Progenitor cell of endocrine pancreas (in vitro differentiated cells): ENCODE results near the gene CCR3. TPM values are rescaled to one million over a fixed set of nuclear protein-coding genes. Genes with fewer than 3 reads are reported as not detected.

Experiments
- DNase-seq: peaks from one replicate; pipeline ENCODE4 v3.0.0; 2021; ENCODE audit warnings: low spot score; ENCODE audit not compliant: unreplicated experiment
- H3K27ac Mint-ChIP-seq: 2 replicates; pipeline ENCODE4 v1.8.0; 2021; ENCODE audit warnings: mild to moderate bottlenecking, moderate library complexity, mixed read lengths
- H3K27me3 Mint-ChIP-seq: 2 replicates; pipeline ENCODE4 v1.8.0; 2021; ENCODE audit warnings: mixed read lengths
- H3K36me3 Mint-ChIP-seq: 2 replicates; pipeline ENCODE4 v1.8.0; 2022; ENCODE audit warnings: mixed read lengths; ENCODE audit not compliant: insufficient read depth
- H3K4me1 Mint-ChIP-seq: 2 replicates; pipeline ENCODE4 v1.8.0; 2021; ENCODE audit warnings: low read depth, mixed read lengths
- H3K4me3 Mint-ChIP-seq: 2 replicates; pipeline ENCODE4 v1.8.0; 2021; ENCODE audit warnings: low read depth, mild to moderate bottlenecking, moderate library complexity, mixed read lengths
- H3K9me3 Mint-ChIP-seq: 2 replicates; pipeline ENCODE4 v1.8.0; 2021; ENCODE audit warnings: low read depth, mixed read lengths
- CTCF ChIP-seq: fragments of 200-600 bp; sonication (generic); IDR thresholded peaks from one replicate; pipeline ENCODE4 v1.5.0; 2021; ENCODE audit warnings: antibody characterized with exemption, mild to moderate bottlenecking; ENCODE audit not compliant: unreplicated experiment
- long read RNA-seq: library from polyadenylated mRNA; unstranded; transcript quantifications from one replicate; pipeline ENCODE4 v2.0.0, GENCODE V29; 2020
- total RNA-seq: library from RNA; stranded (reverse); gene quantifications from 2 replicates; pipeline ENCODE4 v1.2.1, GENCODE V29; 2021

Gene CCR3
- total RNA-seq, result not detected in 2 replicates
- long read RNA-seq, result 0 reads

DNA sequence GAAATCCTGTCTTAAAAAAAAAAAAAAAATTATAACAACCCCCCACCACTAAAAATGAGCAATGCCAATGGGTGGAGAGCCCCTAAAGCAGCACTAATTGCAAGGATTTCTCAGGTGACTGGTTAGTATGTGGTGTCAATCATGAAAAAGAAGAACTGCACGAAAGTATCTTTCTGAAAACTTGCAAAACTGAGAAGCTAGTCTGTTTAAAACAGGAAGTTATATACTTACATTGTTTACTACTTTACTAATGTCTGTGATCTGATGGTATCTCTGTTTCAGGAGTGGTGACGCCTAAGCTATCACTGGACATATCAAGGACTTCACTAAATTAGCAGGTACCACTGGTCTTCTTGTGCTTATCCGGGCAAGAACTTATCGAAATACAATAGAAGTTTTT is at the start of gene CCR3:
Gene CCR3, plus strand, starts transcription at position 341 of the 400 bp plus-strand sequence. CDS start 22,699 bp downstream, outside the sequence.
- no peak for TF ChIP-seq CTCF
- H3K4me1 Mint-ChIP-seq, result no peaks in the 10 kb centered on the region
- peaks cover 7% of the 10 kb centered on the region for H3K27me3 Mint-ChIP-seq
- DNase-seq, result no peak
- H3K27ac Mint-ChIP-seq, result no peak within 1 kb of the TSS
- H3K9me3 Mint-ChIP-seq, result no peaks in the 10 kb centered on the region
- no peaks in the 10 kb centered on the region for H3K36me3 Mint-ChIP-seq
- H3K4me3 Mint-ChIP-seq, result no peak within 1 kb of the TSS

GRCh38 chr3:46192939-46193338 is 49.3 kb upstream of the CCR3 start:
- Mint-ChIP-seq H3K4me3 (no peak overlapping the region), H3K27me3 (no peaks in the 10 kb centered on the region), H3K4me1 (no peaks in the 10 kb centered on the region), H3K27ac (no peak overlapping the region), H3K9me3 (peaks cover 19% of the 10 kb centered on the region), H3K36me3 (no peaks in the 10 kb centered on the region)
- no peak for TF ChIP-seq CTCF
- DNase-seq, result no peak

- no peaks in the 10 kb centered on the region for H3K36me3 Mint-ChIP-seq
- H3K4me1 Mint-ChIP-seq, result no peaks in the 10 kb centered on the region
- no peak overlapping the region for H3K4me3 Mint-ChIP-seq
- DNase-seq, result no peak
- peaks cover 21% of the 10 kb centered on the region for H3K9me3 Mint-ChIP-seq
- no peak overlapping the region for H3K27ac Mint-ChIP-seq
- H3K27me3 Mint-ChIP-seq, result no peaks in the 10 kb centered on the region
- TF ChIP-seq CTCF, result no peak
Observed at GRCh38 chr3:46193436-46193835, 48.8 kb upstream of the CCR3 start.

DNA sequence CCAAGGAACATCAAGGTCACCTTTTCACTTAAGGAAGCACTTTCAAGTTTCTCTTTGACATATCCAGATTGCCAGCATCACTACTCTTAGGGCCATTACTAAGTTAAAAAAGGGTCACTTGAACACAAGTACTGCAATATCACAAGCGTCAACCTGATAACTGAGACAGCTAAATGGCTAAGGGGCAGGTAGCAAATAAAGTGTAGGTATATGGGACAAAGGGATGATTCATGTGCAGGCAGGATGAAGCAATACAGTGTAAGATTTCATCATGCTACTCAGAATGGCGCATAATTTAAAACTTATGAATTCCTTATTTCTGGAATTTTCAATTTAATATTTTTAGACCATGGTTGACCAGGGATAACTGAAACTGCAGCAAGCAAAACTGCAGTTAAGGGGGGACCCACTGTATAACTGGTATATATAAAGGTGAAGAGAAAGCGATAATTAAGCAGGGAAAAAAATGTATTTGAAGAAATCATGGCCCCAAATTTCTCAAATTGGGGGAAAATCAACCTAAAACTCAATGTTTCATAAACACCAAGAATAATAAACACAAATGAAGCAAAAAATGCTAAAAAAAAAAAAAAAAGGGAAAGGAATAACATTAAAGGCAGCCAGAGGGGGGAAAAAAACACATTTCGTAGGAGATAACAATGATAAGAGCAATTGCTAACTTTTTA is 47.2 kb upstream of the CCR3 start:
- no peak for DNase-seq
- Mint-ChIP-seq H3K4me1 (no peaks in the 10 kb centered on the region), H3K27me3 (no peaks in the 10 kb centered on the region), H3K4me3 (no peak overlapping the region), H3K36me3 (no peaks in the 10 kb centered on the region), H3K27ac (no peak overlapping the region), H3K9me3 (peaks cover 22% of the 10 kb centered on the region)
- no peak for TF ChIP-seq CTCF

DNA sequence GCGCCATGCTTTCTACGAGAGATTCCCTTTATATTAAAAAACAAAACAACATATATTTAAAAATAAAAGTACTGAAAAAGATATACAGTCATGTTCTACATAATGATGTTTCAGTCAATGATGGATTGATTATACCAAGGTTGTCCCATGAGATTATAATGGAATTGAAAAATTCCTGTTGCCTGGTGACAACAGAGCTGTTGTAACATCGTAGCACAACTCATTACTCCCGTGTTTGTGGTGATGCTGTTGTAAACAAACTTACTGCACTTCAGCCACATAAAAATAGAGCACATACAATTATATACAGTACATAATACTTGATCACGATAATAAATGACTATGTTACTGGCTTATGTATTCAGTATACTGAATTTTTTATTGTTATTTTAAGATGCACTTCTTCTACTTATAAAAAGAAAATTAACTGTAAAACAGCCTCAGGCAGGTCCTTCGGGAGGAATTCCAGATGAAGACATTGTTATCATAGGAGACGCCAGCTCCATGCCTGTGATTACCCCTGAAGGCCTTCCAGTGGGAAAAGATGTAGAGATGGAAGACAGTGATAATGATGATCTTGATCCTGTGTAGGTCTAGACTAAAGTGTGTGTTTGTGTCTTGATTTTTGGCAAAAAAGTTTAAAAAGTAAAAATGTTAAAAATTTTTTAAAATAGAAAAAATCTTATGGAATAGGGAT is 45.9 kb upstream of the CCR3 start:
- Mint-ChIP-seq H3K4me1 (no peaks in the 10 kb centered on the region), H3K4me3 (no peak overlapping the region), H3K27me3 (no peaks in the 10 kb centered on the region), H3K27ac (no peak overlapping the region), H3K9me3 (peaks cover 22% of the 10 kb centered on the region), H3K36me3 (no peaks in the 10 kb centered on the region)
- no peak for DNase-seq
- TF ChIP-seq CTCF, result no peak
